C4-2B (cell line): Measurements from ENCODE around the gene TCP11.
A peak's percentile ranks its signal among the peaks of the same experiment; 100 is the strongest.

ENCODE experiments used
- ZFX ChIP-seq: fragments of 450-650 bp; IDR thresholded peaks from 2 replicates; pipeline ENCODE4 v1.6.1; 2017
- TF ChIP-seq, protein P1 (sequence below): fragments of 450-650 bp; conservative IDR thresholded peaks from 2 replicates; pipeline ENCODE4 v1.5.1; 2017; ENCODE audit warnings: mild to moderate bottlenecking

DNA sequence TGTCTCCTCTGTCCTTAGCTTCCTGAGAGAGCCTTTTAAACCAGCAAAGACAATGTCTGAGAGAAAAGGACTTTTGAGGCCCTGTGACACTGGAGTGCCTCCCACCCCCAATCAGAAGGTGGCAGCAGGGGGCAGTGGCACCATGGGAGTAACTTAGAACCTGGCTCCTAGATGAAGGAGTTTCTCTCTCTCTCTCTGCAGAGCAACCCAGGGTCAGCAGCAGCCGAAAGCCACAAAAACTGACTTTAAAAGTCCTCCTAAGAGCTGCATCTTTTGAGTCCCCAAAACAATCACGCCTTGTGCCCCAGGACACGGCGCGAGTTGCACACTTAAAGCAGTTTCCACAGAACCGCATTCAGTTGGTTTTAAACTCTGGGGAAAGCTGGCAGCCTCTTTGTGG is 5.3 kb upstream of the TCP11 start:
- TF ChIP-seq, protein P1, sequence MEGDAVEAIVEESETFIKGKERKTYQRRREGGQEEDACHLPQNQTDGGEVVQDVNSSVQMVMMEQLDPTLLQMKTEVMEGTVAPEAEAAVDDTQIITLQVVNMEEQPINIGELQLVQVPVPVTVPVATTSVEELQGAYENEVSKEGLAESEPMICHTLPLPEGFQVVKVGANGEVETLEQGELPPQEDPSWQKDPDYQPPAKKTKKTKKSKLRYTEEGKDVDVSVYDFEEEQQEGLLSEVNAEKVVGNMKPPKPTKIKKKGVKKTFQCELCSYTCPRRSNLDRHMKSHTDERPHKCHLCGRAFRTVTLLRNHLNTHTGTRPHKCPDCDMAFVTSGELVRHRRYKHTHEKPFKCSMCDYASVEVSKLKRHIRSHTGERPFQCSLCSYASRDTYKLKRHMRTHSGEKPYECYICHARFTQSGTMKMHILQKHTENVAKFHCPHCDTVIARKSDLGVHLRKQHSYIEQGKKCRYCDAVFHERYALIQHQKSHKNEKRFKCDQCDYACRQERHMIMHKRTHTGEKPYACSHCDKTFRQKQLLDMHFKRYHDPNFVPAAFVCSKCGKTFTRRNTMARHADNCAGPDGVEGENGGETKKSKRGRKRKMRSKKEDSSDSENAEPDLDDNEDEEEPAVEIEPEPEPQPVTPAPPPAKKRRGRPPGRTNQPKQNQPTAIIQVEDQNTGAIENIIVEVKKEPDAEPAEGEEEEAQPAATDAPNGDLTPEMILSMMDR = peak; percentile 77
- TF ChIP-seq ZFX = no peak
